GM23338 (cell line): ENCODE data around the gene TRIM27. TPM values are rescaled to one million over a fixed set of nuclear protein-coding genes. Genes with fewer than 3 reads are reported as not detected.

ENCODE experiments used
- ATAC-seq: fragments of 200-7000 bp; cut with Tn5 transposase; 3 replicates; pipeline ENCODE4 v1.9.1; 2020
- DNase-seq: peaks from one replicate; pipeline ENCODE4 v3.0.0-alpha.2; 2015; ENCODE audit warnings: low spot score
- H2AFZ ChIP-seq: fragments of 200-600 bp; sonication (generic); 2 replicates; pipeline ENCODE4 v1.8.0; 2016; ENCODE audit warnings: antibody characterized with exemption, mild to moderate bottlenecking, moderate library complexity
- H3F3A ChIP-seq: fragments of 200-600 bp; sonication (generic); replicated peaks from 2 replicates; pipeline ENCODE4 v1.8.0; 2017; ENCODE audit warnings: antibody characterized with exemption, mixed run types, low read depth
- H3K27ac ChIP-seq: fragments of 200-600 bp; sonication (generic); 2 replicates; pipeline ENCODE4 v1.6.1; 2016; ENCODE audit warnings: low read depth
- H3K27me3 ChIP-seq: fragments of 200-600 bp; sonication (generic); 2 replicates; pipeline ENCODE4 v1.8.0; 2016; ENCODE audit warnings: mild to moderate bottlenecking, mixed run types, moderate library complexity; ENCODE audit not compliant: insufficient read depth
- H3K36me3 ChIP-seq: fragments of 200-600 bp; sonication (generic); 2 replicates; pipeline ENCODE4 v1.8.0; 2016; ENCODE audit warnings: mild to moderate bottlenecking; ENCODE audit not compliant: insufficient read depth
- H3K4me1 ChIP-seq: fragments of 200-600 bp; sonication (generic); 2 replicates; pipeline ENCODE4 v1.8.0; 2016; ENCODE audit warnings: mild to moderate bottlenecking, moderate library complexity; ENCODE audit not compliant: insufficient read depth
- H3K4me2 ChIP-seq: fragments of 200-600 bp; sonication (generic); 2 replicates; pipeline ENCODE4 v1.7.1; 2017; ENCODE audit warnings: mixed run types
- H3K4me3 ChIP-seq: fragments of 200-600 bp; sonication (generic); 2 replicates; pipeline ENCODE4 v1.6.1; 2016; ENCODE audit warnings: mixed run types
- H3K79me2 ChIP-seq: fragments of 200-600 bp; sonication (generic); replicated peaks from 2 replicates; pipeline ENCODE4 v1.8.0; 2017; ENCODE audit warnings: mild to moderate bottlenecking; ENCODE audit not compliant: insufficient read depth
- H3K9me2 ChIP-seq: fragments of 200-600 bp; sonication (generic); 2 replicates; pipeline ENCODE4 v1.8.0; 2017; ENCODE audit not compliant: insufficient read depth
- H4K20me1 ChIP-seq: fragments of 200-600 bp; sonication (generic); replicated peaks from 2 replicates; pipeline ENCODE4 v1.8.0; 2017; ENCODE audit warnings: mild to moderate bottlenecking; ENCODE audit not compliant: insufficient read depth
- H3K27ac Mint-ChIP-seq: 2 replicates; pipeline ENCODE4 v1.8.0; 2020; ENCODE audit warnings: inconsistent platforms, mild to moderate bottlenecking, moderate library complexity, mixed read lengths
- H3K27me3 Mint-ChIP-seq: 3 replicates; pipeline ENCODE4 v1.8.0; 2022; ENCODE audit warnings: low read depth, mild to moderate bottlenecking, moderate library complexity, mixed read lengths, inconsistent platforms; ENCODE audit not compliant: insufficient read depth, poor library complexity
- H3K36me3 Mint-ChIP-seq: 3 replicates; pipeline ENCODE4 v1.8.0; 2021; ENCODE audit warnings: low read depth, mild to moderate bottlenecking, inconsistent platforms, moderate library complexity, mixed read lengths
- H3K4me1 Mint-ChIP-seq: 3 replicates; pipeline ENCODE4 v1.8.0; 2020; ENCODE audit warnings: mild to moderate bottlenecking, inconsistent platforms, mixed read lengths
- H3K4me3 Mint-ChIP-seq: 3 replicates; pipeline ENCODE4 v1.8.0; 2021; ENCODE audit warnings: moderate library complexity, mild to moderate bottlenecking, inconsistent platforms, mixed read lengths
- H3K9me3 Mint-ChIP-seq: 3 replicates; pipeline ENCODE4 v1.8.0; 2020; ENCODE audit warnings: moderate library complexity, mild to moderate bottlenecking, inconsistent platforms, mixed read lengths
- CREB1 ChIP-seq: fragments of 250-450 bp; sonication (Bioruptor Pico); IDR thresholded peaks from 2 replicates; pipeline ENCODE4 v1.5.0; 2020; ENCODE audit warnings: low read depth, mild to moderate bottlenecking, moderate library complexity
- EZH2 ChIP-seq: fragments of 200-600 bp; sonication (generic); IDR thresholded peaks from one replicate; pipeline ENCODE4 v1.8.0; 2017; ENCODE audit warnings: antibody characterized with exemption, mild to moderate bottlenecking, low read depth; ENCODE audit not compliant: unreplicated experiment
- EZH2phosphoT487 ChIP-seq: fragments of 200-600 bp; sonication (generic); IDR thresholded peaks from one replicate; pipeline ENCODE4 v1.8.1; 2018; ENCODE audit warnings: antibody characterized with exemption; ENCODE audit not compliant: unreplicated experiment
- JUNB ChIP-seq: IDR thresholded peaks from one replicate; pipeline ENCODE4 v1.6.1; 2016; ENCODE audit warnings: antibody characterized with exemption; ENCODE audit not compliant: unreplicated experiment
- NANOG ChIP-seq: IDR thresholded peaks from 2 replicates; pipeline ENCODE4 v1.6.1; 2016; ENCODE audit warnings: antibody characterized with exemption, borderline replicate concordance
- POLR2AphosphoS5 ChIP-seq: IDR thresholded peaks from 2 replicates; pipeline ENCODE4 v1.6.1; 2016; ENCODE audit warnings: antibody characterized with exemption, low read depth
- STAT1 ChIP-seq: IDR thresholded peaks from one replicate; pipeline ENCODE4 v1.6.1; 2016; ENCODE audit warnings: antibody characterized with exemption; ENCODE audit not compliant: unreplicated experiment
- ZNF114 ChIP-seq: fragments of 250-450 bp; sonication (Bioruptor Pico); IDR thresholded peaks from 2 replicates; pipeline ENCODE4 v1.5.0; 2020; ENCODE audit warnings: mild to moderate bottlenecking, moderate library complexity
- ZNF331 ChIP-seq: fragments of 250-450 bp; sonication (Bioruptor Pico); IDR thresholded peaks from 2 replicates; pipeline ENCODE4 v1.5.0; 2020; ENCODE audit warnings: low read depth, mild to moderate bottlenecking, moderate library complexity
- polyA plus RNA-seq: library from polyadenylated mRNA; unstranded; fragments of >200 nt; fragmentation: Nextera tagmentation; extraction: Ambion mirVana; gene quantifications from 2 replicates; pipeline ENCODE4 v1.2.1, GENCODE V29; 2016
- total RNA-seq: library from RNA; depleted of rRNA; stranded (reverse); fragments of >200 nt; shearing (Covaris generic); gene quantifications from 2 replicates; pipeline ENCODE4 v1.2.3, GENCODE V29; 2014
- TF ChIP-seq, protein P1 (sequence below): fragments of 250-450 bp; sonication (Bioruptor Pico); IDR thresholded peaks from 2 replicates; pipeline ENCODE4 v1.5.0; 2020; ENCODE audit warnings: mild to moderate bottlenecking, moderate library complexity
- TF ChIP-seq, protein P2 (sequence below): IDR thresholded peaks from 2 replicates; pipeline ENCODE4 v1.6.1; 2016; ENCODE audit warnings: antibody characterized with exemption
- TF ChIP-seq, protein P3 (sequence below), 2 experiments: fragments of 200-600 bp in 1 of 2; sonication (generic) in 1 of 2; conservative IDR thresholded peaks; 2 replicates each; pipeline versions ENCODE4 v1.5.1 to v1.6.1; 2016 to 2017; ENCODE audit warnings: antibody characterized with exemption in 2 of 2, low read depth in 2 of 2, mild to moderate bottlenecking in 2 of 2, moderate library complexity in 1 of 2
- TF ChIP-seq, protein P4 (sequence below): IDR thresholded peaks from one replicate; pipeline ENCODE4 v1.6.1; 2018; ENCODE audit warnings: antibody characterized with exemption; ENCODE audit not compliant: unreplicated experiment

TRIM27 gene
- total and polyA plus RNA-seq, 2 experiments from 2014 or later, result 43.1 to 127 TPM

DNA sequence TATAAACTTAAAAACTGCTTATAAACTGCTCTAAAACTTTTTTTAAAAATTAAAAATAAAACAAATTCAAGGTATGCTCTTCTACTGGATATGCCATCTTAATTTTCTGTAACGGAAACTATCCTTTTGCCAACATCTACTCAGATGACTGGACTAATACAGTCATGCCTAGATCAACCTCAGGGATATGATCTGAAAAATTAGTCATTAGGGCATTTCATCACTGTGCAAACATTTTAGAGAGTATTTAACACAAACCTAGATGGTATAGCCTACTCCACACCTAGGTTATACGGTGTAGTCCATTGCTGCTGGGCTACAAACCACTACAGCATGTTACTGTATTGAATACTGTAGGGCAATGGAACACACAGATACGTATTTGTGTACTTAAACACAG, 64.8 kb downstream of the TRIM27 start:
- H4K20me1 ChIP-seq, result no peaks in the 10 kb centered on the region
- no peak overlapping the region for H2AFZ ChIP-seq
- no peak overlapping the region for H3K27ac ChIP-seq
- ATAC-seq (no peak), DNase-seq (no peak)
- peaks cover 8% of the 10 kb centered on the region; the same call in 2 of the 3 replicates for H3K9me3 Mint-ChIP-seq
- H3K27me3 ChIP-seq, result no peaks in the 10 kb centered on the region
- no peaks in the 10 kb centered on the region for H3K36me3 ChIP-seq
- no peak overlapping the region for H3K27ac Mint-ChIP-seq
- H3K4me1 ChIP-seq, result peaks cover 16% of the 10 kb centered on the region
- H3K27me3 Mint-ChIP-seq, result peaks cover 7% of the 10 kb centered on the region
- H3F3A ChIP-seq, result no peaks in the 10 kb centered on the region
- TF ChIP-seq, protein P1, sequence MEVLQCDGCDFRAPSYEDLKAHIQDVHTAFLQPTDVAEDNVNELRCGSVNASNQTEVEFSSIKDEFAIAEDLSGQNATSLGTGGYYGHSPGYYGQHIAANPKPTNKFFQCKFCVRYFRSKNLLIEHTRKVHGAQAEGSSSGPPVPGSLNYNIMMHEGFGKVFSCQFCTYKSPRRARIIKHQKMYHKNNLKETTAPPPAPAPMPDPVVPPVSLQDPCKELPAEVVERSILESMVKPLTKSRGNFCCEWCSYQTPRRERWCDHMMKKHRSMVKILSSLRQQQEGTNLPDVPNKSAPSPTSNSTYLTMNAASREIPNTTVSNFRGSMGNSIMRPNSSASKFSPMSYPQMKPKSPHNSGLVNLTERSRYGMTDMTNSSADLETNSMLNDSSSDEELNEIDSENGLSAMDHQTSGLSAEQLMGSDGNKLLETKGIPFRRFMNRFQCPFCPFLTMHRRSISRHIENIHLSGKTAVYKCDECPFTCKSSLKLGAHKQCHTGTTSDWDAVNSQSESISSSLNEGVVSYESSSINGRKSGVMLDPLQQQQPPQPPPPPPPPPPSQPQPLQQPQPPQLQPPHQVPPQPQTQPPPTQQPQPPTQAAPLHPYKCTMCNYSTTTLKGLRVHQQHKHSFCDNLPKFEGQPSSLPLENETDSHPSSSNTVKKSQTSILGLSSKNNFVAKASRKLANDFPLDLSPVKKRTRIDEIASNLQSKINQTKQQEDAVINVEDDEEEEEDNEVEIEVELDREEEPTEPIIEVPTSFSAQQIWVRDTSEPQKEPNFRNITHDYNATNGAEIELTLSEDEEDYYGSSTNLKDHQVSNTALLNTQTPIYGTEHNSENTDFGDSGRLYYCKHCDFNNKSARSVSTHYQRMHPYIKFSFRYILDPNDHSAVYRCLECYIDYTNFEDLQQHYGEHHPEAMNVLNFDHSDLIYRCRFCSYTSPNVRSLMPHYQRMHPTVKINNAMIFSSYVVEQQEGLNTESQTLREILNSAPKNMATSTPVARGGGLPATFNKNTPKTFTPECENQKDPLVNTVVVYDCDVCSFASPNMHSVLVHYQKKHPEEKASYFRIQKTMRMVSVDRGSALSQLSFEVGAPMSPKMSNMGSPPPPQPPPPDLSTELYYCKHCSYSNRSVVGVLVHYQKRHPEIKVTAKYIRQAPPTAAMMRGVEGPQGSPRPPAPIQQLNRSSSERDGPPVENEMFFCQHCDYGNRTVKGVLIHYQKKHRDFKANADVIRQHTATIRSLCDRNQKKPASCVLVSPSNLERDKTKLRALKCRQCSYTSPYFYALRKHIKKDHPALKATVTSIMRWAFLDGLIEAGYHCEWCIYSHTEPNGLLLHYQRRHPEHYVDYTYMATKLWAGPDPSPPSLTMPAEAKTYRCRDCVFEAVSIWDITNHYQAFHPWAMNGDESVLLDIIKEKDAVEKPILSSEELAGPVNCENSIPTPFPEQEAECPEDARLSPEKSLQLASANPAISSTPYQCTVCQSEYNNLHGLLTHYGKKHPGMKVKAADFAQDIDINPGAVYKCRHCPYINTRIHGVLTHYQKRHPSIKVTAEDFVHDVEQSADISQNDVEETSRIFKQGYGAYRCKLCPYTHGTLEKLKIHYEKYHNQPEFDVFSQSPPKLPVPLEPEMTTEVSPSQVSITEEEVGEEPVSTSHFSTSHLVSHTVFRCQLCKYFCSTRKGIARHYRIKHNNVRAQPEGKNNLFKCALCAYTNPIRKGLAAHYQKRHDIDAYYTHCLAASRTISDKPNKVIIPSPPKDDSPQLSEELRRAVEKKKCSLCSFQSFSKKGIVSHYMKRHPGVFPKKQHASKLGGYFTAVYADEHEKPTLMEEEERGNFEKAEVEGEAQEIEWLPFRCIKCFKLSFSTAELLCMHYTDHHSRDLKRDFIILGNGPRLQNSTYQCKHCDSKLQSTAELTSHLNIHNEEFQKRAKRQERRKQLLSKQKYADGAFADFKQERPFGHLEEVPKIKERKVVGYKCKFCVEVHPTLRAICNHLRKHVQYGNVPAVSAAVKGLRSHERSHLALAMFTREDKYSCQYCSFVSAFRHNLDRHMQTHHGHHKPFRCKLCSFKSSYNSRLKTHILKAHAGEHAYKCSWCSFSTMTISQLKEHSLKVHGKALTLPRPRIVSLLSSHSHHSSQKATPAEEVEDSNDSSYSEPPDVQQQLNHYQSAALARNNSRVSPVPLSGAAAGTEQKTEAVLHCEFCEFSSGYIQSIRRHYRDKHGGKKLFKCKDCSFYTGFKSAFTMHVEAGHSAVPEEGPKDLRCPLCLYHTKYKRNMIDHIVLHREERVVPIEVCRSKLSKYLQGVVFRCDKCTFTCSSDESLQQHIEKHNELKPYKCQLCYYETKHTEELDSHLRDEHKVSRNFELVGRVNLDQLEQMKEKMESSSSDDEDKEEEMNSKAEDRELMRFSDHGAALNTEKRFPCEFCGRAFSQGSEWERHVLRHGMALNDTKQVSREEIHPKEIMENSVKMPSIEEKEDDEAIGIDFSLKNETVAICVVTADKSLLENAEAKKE, result no peak
- TF ChIP-seq EZH2phosphoT487 (no peak), POLR2AphosphoS5 (no peak), JUNB (no peak), ZNF331 (CRISPR knock-in tag) (no peak), ZNF114 (CRISPR knock-in tag) (no peak), CREB1 (CRISPR knock-in tag) (no peak), NANOG (no peak), EZH2 (no peak), STAT1 (no peak)
- TF ChIP-seq, protein P2, sequence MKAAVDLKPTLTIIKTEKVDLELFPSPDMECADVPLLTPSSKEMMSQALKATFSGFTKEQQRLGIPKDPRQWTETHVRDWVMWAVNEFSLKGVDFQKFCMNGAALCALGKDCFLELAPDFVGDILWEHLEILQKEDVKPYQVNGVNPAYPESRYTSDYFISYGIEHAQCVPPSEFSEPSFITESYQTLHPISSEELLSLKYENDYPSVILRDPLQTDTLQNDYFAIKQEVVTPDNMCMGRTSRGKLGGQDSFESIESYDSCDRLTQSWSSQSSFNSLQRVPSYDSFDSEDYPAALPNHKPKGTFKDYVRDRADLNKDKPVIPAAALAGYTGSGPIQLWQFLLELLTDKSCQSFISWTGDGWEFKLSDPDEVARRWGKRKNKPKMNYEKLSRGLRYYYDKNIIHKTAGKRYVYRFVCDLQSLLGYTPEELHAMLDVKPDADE, result no peak
- TF ChIP-seq, protein P3, sequence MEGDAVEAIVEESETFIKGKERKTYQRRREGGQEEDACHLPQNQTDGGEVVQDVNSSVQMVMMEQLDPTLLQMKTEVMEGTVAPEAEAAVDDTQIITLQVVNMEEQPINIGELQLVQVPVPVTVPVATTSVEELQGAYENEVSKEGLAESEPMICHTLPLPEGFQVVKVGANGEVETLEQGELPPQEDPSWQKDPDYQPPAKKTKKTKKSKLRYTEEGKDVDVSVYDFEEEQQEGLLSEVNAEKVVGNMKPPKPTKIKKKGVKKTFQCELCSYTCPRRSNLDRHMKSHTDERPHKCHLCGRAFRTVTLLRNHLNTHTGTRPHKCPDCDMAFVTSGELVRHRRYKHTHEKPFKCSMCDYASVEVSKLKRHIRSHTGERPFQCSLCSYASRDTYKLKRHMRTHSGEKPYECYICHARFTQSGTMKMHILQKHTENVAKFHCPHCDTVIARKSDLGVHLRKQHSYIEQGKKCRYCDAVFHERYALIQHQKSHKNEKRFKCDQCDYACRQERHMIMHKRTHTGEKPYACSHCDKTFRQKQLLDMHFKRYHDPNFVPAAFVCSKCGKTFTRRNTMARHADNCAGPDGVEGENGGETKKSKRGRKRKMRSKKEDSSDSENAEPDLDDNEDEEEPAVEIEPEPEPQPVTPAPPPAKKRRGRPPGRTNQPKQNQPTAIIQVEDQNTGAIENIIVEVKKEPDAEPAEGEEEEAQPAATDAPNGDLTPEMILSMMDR (conservative IDR thresholded peaks at IDR 0.05; ENCODE audit: low read depth in 2 of 2), result no peak
- TF ChIP-seq, protein P4, sequence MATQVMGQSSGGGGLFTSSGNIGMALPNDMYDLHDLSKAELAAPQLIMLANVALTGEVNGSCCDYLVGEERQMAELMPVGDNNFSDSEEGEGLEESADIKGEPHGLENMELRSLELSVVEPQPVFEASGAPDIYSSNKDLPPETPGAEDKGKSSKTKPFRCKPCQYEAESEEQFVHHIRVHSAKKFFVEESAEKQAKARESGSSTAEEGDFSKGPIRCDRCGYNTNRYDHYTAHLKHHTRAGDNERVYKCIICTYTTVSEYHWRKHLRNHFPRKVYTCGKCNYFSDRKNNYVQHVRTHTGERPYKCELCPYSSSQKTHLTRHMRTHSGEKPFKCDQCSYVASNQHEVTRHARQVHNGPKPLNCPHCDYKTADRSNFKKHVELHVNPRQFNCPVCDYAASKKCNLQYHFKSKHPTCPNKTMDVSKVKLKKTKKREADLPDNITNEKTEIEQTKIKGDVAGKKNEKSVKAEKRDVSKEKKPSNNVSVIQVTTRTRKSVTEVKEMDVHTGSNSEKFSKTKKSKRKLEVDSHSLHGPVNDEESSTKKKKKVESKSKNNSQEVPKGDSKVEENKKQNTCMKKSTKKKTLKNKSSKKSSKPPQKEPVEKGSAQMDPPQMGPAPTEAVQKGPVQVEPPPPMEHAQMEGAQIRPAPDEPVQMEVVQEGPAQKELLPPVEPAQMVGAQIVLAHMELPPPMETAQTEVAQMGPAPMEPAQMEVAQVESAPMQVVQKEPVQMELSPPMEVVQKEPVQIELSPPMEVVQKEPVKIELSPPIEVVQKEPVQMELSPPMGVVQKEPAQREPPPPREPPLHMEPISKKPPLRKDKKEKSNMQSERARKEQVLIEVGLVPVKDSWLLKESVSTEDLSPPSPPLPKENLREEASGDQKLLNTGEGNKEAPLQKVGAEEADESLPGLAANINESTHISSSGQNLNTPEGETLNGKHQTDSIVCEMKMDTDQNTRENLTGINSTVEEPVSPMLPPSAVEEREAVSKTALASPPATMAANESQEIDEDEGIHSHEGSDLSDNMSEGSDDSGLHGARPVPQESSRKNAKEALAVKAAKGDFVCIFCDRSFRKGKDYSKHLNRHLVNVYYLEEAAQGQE, result no peak
- H3K4me2 ChIP-seq, result no peak overlapping the region
- no peak overlapping the region for H3K4me3 Mint-ChIP-seq
- no peaks in the 10 kb centered on the region for H3K79me2 ChIP-seq
- no peaks in the 10 kb centered on the region for H3K9me2 ChIP-seq
- peaks cover 11% of the 10 kb centered on the region for H3K4me1 Mint-ChIP-seq
- H3K4me3 ChIP-seq, result no peak overlapping the region
- H3K36me3 Mint-ChIP-seq, result peaks cover 3% of the 10 kb centered on the region; the same call in 1 of the 3 replicates
